Keratinocyte (primary cell): ENCODE results near the gene PHETA1.

Experiments
- CTCF ChIP-seq, 3 experiments: IDR thresholded peaks in 1 of 3; conservative IDR thresholded peaks in 1 of 3; optimal IDR thresholded peaks in 1 of 3; 2 replicates in 2 of 3; 3 replicates in 1 of 3; pipeline versions ENCODE3 to v1.5.1; 2011; ENCODE audit warnings: low read length in 3 of 3, mild to moderate bottlenecking in 3 of 3, moderate library complexity in 2 of 3, control low read depth in 1 of 3, inconsistent platforms in 1 of 3; ENCODE audit not compliant: insufficient read depth in 2 of 3; ENCODE audit errors: extremely low read depth in 1 of 3
- EZH2 ChIP-seq: IDR thresholded peaks from one replicate; pipeline ENCODE4 v1.6.1; 2012; ENCODE audit warnings: inconsistent platforms, mild to moderate bottlenecking, low read length, moderate library complexity

GRCh38 chr12:111393700-111394300 is 24.9 kb upstream of the PHETA1 start:
- no peak for TF ChIP-seq CTCF (optimal IDR thresholded peaks at IDR 0.05 in 1 of 3, IDR thresholded peaks at IDR 0.05 in 1 of 3, conservative IDR thresholded peaks at IDR 0.05 in 1 of 3; ENCODE audit: extremely low read depth in 1 of 3, insufficient read depth in 2 of 3, low read length in 3 of 3)
- TF ChIP-seq EZH2: no peak
